GM21390 (cell line): Measurements from ENCODE around the gene SLC39A11.
"Not testable (repeated sequence)": the region's sequence is repeated elsewhere in the genome, so short reads cannot be mapped to it uniquely, and the experiment has no call there.

Experiments
- ATAC-seq: cut with Tn5 transposase; IDR thresholded peaks from one replicate; pipeline ENCODE4 v1.9.1; 2021; ENCODE audit not compliant: unreplicated experiment

SLC39A11 gene

DNA sequence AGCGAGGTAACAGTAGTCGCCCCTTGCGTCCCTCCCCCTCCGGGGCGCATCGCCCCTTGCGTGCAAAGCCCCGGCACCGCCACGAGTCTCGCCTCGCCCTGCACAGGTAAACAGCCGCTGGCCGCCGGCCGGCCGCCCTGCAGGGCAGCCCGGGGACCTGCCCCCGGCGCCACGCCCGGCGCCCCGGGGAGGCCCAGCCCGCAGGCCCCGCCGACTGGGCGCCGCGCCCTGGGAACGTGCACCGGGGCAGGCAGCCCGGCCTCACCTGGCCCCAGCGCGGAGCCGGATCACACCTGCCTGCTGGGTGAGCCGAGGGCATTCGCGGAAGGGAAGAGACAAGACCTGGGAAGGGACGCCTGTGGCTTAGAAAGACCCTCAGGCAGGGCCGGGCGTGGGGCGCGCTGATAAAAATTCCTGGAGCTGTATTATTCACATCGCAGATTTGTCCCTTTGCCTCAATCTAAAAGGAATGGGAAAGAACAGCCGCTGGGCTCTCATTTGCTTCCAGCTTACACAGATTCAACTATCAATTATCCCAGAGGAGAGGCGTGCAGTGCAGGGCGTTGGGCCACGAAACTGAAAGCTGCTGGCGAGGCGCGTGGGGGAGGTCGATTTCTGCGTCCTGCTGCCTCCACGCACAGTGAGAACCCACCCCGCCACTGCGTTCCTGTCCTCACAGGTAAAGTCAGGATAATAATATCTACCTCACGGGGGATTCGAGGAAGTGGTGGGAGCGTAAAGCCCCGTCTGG is 451.9 kb downstream of the SLC39A11 start:
- no peak for ATAC-seq

DNA sequence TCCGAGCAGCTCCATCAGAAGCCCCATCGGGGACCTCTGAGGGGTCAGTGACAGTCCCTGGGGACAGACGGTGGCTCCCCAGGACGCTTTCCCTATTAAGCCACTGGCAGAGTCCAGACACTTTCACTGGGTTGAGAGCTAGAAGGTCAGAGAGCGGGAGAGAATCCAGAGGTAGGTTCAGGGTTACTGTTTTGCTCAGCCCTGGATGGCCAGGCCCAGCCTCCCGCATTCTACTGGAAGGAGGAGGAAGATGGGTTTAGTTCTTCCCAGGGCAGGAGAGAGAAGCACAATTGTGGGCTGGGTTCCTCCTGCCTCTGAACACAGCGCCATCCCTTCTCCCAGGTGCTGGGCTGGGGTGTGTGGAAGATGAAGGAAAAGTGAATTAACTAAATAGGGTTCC is 452.8 kb downstream of the SLC39A11 start:
- no peak for ATAC-seq

- ATAC-seq = not testable (repeated sequence)
Measured at GRCh38 chr17:72638932-72639331, 453.6 kb downstream of the SLC39A11 start.

GRCh38 chr17:72635034-72635635 is 457.4 kb downstream of the SLC39A11 start:
- ATAC-seq = no peak

DNA sequence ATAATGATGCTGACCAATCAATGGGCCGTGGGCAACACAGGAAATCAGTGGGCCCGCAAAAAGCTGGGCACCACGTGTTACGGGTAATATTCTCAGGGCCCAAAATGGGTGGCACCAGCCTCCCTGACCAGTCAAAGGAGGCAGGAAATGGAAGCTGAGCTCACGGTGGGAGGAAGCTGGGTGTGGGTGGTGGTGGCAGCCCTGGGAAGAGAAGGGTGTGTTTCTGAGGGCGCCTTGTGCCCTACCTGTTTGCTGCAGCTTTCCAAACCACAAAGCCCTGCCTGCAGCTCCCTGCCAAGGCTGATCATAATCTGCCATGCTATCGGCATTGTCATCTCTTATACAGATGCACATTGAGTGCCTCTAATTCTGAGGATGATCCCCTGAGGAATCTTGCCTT is 457.9 kb downstream of the SLC39A11 start:
- ATAC-seq = no peak

DNA sequence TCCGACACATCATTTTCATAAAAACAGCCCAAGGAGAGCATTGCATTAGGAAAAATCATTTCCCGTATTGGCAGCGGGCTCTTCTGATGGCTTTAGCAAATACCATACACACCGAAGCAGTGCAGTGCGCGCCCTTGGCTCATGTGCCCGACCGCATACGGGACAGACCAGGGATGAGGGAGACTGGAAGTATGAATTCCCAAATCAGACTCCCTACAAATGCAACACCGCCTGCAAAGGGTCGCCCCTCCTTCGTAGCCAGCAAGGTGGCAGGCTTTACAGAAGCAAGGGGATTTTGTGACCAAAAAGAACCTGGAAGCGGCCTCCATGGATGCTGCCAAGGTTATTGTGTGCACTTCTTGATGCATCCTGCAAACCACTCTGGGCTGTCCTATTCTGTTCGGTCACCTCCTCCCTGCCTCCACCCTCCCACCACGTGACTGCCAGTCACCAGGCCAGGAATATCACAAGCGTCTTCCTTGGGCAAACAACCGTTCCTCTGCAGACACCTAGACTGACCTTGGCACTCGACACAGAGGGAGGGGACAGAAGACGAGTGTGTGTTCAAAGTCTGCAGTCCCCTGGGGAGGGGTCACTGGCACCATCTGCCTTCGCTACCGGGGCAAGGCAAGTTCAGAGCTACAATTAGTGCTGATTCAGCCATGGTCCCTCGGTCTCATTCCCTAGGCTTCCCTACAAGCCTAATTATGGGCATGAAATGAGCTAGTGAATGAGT is 460.4 kb downstream of the SLC39A11 start:
- no peak for ATAC-seq

DNA sequence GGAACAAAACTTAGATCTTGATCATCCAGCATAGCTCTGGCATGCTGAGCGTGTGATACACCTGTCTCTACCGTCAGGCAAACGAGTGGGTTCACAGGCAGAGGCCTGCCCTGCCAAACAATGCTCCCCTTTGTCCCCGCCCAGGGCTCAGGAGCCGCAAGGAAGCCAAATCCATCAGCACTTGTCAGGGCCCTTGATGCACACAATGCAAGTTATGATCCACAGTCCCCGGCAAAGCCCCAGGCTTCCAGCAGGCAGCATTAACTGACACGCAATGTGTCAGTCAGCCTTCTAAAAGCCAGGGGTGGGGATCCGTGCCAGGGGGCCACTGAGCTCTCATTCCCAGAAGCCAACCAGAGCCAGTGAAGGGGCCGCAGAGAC is 460.9 kb downstream of the SLC39A11 start:
- ATAC-seq = no peak

DNA sequence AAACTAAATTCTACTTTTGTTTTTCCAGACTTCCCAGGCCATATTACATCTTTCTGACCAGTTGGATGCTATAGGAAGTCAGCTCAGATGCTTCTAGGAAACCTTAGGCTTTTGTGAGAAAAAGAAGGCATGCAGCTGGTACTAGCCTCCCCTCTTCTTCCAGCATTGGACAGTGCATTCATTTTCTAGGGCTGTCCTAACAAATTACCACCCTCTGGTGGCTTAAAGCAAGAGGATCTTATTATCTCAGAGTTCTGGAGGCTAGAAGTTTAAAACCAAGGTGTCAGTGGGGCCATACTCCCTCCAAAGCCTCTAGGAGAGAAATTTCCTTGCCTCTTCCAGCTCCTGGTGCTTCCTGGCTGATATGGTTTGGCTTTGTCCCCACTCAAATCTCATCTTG is 467.8 kb downstream of the SLC39A11 start:
- no peak for ATAC-seq

DNA sequence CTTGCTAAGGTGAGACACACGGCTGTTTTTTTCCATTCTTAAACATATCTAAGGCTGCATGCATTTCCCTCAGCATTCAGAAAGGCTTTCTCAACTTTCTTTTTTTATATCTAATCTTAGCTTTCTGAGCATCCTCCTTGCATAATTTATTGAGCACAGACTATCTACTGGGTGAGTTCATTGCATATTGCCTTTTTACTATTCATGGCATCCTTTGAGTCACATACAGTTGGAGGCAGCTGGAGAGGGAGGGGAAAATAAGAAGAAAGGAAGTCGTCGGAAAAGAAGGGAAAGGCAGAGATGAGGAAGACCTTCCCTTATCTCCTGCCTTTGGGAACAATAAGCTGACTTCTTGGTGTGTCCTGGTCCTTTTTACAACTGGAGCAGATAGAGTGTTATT is 468.3 kb downstream of the SLC39A11 start:
- no peak for ATAC-seq

- no peak for ATAC-seq
Measured at GRCh38 chr17:72622661-72623433, 469.6 kb downstream of the SLC39A11 start.

DNA sequence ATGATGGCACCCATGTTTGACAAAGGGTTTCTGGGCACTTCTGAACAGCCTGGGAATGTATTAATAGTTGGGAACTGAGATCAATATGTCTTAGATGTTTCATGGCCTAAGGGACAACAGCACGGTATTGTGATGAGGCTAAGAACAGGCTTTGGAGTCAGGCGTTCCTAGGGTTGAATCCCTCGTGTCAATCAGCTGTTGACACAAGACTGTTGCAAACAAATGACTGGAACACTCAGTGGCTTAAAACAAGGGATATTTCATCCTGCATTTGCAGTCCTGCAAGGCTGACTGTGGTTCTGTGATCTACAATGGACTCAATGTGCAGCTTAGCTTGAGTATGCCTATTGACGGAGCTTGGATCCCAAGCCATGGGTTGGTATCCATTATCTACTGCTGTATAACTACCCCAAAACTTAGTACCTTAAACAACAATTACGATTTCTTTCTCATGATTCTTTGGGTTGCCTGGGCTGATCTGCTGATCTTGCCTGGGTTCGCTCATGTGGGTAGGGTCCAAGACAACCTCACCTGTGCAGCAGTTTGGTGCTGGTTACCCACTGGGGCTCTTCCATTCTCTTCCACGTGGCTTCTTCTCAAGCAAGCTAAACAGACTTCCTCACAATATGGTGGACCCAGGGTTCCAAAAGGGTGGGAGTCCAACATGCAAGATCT is 472.4 kb downstream of the SLC39A11 start:
- no peak for ATAC-seq

GRCh38 chr17:72618001-72618509 is 474.4 kb downstream of the SLC39A11 start:
- no peak for ATAC-seq

- ATAC-seq = no peak
Measured at GRCh38 chr17:72617557-72617956, 474.9 kb downstream of the SLC39A11 start.

DNA sequence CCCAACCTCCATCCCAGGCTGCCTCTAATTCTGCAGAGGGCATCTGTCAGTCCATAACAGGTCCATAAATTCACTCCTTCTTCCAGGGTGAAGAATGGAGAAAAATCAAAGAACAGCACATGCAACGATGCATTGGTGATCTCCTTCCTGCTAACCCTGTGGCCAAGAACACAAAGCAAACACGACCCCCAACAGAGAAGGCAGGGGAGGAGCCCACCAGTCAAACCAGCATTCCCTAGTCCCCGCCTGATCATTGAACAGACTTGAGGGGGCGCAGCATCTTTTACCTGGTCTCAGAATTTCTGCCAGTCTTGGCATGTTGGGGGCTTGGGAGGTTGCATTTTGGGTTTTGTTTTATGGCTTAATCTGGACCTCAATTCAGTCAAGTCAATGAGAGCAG is 476.0 kb downstream of the SLC39A11 start:
- no peak for ATAC-seq

GRCh38 chr17:72615627-72615991 is 476.9 kb downstream of the SLC39A11 start:
- ATAC-seq = no peak

DNA sequence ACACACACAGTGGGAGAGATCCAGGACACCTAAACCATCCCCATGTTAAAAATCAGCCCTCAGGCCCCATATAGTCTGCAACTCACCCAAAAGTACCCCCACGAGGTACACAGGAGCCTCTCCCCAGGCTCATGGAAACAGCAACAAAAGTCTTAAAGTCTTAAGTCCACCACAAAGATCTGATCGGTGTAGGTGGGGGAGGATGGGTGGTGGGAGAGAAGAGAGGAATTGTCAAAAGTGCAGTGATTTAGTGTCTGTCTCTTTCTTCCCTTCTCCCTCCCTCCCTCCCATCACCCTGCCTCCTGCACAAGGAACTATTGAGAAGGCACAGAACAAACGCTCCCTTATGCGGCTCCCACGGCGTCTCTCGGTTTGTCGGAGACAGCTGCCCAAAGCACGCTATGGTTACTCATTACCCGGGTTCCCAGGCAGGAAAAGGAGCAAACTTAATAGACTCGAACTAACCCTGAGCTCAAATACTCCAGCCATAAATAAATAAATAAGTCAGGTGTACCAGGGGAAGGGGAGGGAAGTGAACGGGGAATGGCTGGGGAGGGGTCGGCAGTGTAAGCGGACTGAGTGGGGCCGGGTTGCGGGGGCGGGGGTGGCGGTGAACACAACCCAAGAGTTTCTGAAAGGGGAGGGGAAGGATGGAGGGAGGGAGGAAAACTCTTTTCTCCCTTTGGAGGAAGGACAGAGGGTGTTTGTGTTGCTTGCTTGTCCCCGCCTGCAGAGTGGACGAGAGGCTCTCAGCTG is 477.4 kb downstream of the SLC39A11 start:
- ATAC-seq = no peak

DNA sequence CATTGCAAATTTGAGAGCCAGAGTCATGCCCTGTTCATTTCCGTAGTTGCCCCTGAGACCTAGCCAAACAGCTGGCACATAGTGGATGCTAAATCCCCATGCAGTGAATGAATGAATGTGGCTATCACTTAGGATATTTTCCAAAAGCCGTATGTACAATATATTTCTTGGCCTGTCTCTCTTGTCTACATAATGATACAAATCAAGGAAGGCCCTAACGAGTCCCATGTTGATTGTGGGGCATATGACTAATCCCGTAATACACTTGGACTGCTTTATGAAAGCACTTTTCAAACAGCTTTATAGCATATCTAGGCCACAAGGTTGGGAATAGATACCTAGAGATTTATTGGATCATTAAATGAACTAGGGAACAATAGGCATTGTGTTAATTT is 478.0 kb downstream of the SLC39A11 start:
- no peak for ATAC-seq

- ATAC-seq = no peak
Measured at GRCh38 chr17:72613806-72614292, 478.6 kb downstream of the SLC39A11 start.

DNA sequence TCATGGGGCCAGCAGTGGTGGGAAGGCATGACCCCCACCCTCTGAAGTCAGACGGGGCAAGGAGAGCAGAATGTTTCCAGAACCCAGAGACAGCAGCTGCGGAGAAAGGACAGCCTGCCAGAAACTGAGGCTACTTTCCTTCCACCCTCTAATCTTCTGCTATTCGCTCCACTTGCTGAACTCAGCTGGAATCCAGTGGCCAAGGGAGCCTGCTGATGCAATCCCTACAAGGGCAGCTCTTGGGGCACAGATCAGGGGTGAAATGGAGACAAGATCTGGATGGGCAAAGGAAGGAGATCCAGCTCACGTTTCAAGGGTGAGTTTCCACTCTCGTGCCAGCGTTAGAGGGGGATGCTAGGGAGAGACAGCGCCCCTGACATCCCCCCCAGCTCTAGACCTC is 479.1 kb downstream of the SLC39A11 start:
- no peak for ATAC-seq

DNA sequence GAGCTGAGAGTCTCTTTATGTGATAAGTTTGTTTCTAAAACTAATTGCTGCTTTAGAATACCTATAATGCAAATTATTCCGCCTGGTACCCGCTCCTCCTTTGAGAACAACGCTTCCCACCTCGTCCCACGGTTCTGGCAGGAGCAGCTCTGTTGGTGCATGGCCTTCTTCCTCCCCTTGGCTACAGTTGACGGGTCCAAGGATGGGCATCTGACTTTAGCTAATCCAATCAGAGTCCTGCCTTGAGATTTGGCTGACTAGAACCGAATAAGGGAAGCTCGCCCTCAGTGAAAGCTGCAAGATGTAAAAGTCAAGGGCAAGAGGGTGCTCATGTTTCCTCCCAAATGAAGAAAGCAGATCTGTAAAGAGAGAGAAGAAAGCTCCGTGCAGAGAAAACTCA is 481.3 kb downstream of the SLC39A11 start:
- ATAC-seq = no peak
